Activated CD4-positive, alpha-beta T cell treated with anti-CD3 and anti-CD28 coated beads, Interleukin-2, Interleukin-6, amounts not matched to agents 100 ng/mL and 50 ng/mL, durations not matched to agents 16 hours and 8 hours (primary cell): ENCODE results near the gene NOSTRIN.

Source experiments
- DNase-seq: peaks from one replicate; pipeline ENCODE4 v3.0.0-alpha.2; 2020

Gene NOSTRIN

GRCh38 chr2:168889635-168890005 lies 87.2 kb downstream of the NOSTRIN start:
- DNase-seq = no peak

DNA sequence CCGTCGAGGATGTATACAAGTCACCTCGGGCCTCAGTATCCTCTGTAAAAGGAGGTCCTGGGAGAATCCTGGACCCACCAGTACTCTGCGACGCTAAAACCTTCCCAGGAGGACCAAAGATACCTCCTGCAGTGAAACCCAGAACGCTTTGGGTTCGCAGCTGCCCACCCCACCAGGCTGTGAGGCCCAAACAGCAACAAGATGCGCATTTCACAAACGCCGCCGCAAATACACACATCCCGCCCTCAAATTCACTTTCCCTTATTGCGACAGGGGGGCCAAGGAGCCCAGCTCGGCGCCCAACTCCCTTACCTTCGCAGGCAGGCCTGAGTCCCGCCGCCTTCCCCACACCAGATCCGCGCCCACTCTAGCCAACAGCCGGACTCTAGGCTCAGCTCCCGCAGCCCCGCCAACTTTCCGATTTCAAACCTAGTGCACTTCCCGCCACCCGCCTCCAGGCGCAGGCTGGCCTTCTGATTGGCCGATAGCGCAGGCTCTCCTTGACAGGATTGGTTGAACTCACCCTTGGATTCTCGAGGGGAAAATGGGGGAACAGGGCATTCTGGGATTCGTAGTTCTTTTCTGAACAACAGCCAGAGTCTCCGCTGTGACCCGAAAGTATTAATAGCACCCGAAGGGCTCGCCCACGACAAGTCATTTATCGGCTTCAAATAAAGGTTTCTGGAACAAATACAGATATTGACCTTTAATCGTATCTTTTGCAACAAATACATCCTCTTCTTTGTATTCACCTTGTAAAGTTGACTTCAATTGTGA lies 87.8 kb downstream of the NOSTRIN start, which contains the start of gene SPC25:
TSS of gene SPC25 (minus strand) at position 425 of the 777 bp plus-strand sequence. CDS start 911 bp downstream, outside the sequence.
- peak; percentile 96 for DNase-seq

- no peak for DNase-seq
Measured at GRCh38 chr2:168892327-168892726, 89.9 kb downstream of the NOSTRIN start.

GRCh38 chr2:168894101-168894500 lies 91.7 kb downstream of the NOSTRIN start:
- no peak for DNase-seq

GRCh38 chr2:168894720-168895119 lies 92.3 kb downstream of the NOSTRIN start:
- DNase-seq = no peak

DNA sequence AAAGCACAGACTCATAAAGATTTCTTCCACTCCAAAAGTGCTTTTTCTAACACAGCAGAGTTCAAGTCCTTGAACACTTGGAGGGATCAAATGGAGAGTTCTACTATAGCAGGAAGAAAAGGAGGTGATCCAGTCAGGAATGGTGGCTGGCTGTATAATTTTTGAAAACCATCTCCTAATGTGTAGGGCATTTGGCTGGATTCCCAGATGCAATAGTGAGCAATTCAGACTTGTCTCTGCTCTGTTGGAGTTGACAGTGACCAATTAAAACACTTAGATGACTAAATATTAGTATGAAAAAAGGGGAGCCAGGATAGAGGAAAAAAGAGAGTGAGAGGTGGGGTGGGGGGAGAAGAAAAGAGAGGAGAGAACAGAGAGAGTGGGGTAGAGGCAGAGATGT lies 93.3 kb downstream of the NOSTRIN start:
- no peak for DNase-seq

DNA sequence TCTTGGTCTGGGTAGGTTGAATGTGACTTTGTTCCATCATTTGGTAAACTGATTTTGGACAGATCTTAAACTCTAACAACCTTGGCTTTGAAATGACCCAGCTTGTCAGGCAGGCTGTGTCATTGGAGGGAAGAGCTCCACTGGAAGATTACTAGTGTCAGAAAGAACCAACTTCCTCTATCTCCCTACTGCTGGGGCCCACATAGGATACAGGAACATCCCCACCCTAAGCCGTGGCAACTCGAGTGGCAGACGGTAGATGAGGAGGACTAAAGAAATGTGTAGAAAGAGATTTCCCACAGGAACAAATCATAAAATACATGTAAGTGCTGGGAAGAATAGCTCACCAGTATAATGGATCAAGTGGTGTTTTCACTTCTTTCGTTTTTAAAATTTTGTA lies 94.3 kb downstream of the NOSTRIN start:
- DNase-seq = no peak

DNA sequence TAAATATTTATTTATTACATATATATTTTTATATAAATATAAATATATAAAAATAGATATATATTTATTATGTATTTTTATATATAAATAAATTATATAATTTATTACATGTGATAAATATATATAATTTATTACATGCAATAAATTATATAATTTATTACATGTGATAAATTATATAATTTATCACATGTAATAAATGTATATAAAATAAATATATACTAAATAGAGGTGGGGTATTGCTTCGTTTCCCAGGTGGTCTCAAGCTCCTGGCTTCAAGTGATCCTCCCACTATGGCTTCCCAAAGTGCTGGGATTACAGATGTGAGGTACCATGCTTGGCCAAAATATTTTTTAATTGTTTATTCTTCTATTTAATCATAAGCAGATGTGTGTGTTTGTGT lies 95.0 kb downstream of the NOSTRIN start:
- no peak for DNase-seq

DNA sequence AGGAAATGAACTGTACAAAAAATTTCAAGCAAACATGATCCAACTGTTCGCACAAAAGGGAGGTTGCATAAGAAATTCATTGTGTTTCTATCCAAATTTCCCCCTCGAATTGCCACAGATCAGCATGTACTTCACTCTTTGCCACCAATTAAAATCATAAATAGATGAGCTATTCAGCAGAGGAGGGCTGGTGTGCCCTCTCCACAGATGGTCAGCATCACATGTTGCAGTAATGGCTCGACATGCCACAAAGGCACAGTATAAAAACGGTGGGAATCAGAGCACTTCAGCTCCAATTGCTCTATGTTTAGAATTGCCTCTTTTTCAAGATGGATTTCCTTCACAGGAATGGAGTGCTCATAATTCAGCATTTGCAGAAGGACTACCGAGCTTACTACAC lies 98.6 kb downstream of the NOSTRIN start, which contains the start of gene G6PC2:
TSS of gene G6PC2 (plus strand) at position 289 of the 400 bp plus-strand sequence. CDS start at position 330, 41 bp downstream.
- no peak for DNase-seq

DNA sequence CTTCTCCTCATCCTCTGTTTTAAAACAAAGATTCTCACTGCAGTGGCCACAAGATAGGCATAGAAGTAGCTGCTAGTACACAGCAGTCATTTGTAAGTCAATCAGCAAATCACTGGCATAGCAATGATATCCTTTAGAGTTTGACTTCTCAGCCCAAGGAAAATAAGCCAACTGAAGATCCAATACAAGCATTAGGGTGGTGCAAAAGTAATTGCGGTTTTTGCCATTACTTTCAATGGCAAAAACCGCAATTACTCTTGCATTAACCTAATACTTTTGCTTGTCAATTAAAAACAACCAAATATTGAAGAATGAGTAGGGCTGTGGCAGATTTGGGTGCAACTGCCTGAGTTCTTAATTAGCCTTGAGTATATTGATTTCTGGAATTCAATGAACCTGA lies 101.5 kb downstream of the NOSTRIN start:
- DNase-seq = no peak

GRCh38 chr2:168904358-168904757 lies 101.9 kb downstream of the NOSTRIN start:
- no peak for DNase-seq

DNA sequence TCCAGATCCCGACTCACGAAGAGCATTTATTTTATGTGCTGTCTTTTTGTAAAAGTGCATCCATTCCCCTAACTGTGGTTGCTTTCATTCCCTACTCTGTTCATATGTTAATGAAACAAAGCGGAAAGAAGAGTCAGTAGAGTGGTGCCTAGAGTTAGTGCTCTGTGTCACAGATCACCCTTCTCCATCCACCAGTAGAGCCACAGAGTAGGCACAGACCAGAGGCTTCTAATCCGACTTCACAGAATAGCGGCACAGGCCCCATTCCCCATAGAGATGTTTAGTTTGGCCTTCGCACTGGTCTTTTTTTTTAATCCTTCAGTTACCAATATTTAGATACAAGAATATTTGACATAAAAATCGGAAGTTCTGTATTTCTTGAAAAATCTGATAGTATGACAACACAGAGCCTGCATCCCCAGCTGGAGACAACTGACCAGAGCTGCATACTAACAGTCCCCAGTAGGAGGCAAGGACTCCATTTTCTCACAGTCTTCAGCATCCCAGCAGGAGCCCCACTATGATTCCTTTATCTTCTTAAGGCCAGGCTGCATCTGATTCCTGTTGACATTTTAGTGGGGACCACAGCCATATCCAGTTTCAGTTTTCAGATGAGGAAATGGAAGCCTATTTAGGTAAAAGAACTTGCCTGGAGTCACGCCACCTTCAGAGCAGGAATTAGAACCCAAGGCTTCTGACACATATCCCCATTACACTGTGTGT lies 105.7 kb downstream of the NOSTRIN start:
- no peak for DNase-seq

DNA sequence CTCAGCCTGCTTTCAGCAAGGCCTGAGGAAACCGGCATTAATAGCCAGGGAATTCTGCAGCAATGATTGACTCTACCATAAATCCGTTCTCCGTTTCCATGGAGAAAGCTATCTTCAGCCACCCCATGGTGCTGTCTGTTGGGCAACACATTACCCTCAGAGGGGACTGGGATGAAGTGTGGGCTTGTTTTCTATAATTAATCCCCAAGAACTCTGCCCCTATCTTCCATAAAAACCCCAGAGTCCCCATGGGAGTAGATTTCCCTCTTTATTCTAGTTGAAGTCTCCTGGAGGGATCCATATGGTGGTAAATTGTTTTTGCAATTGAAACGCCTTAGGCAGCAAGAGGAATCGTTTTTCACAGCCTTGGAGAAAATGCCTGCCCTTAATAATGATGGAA lies 107.9 kb downstream of the NOSTRIN start:
- DNase-seq = no peak

DNA sequence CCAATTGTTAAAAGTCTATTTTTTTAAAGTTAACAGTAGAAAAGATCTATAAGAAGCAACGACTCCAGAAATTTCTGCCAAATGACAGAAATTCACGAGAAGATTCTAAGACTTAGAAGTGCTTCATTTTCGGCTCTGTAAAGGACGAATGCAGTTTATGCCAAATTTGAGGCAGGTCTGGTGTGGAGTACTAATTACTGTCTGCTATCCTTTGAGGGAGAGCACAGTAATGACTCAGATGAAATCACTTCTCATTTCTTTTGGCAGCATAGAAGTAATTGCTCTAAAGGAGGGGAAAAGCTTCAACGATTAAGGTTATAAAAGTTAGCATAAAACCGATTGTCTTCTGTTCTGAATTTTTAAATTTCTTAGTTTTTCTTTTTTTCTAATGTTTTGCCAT lies 110.0 kb downstream of the NOSTRIN start:
- DNase-seq = no peak

DNA sequence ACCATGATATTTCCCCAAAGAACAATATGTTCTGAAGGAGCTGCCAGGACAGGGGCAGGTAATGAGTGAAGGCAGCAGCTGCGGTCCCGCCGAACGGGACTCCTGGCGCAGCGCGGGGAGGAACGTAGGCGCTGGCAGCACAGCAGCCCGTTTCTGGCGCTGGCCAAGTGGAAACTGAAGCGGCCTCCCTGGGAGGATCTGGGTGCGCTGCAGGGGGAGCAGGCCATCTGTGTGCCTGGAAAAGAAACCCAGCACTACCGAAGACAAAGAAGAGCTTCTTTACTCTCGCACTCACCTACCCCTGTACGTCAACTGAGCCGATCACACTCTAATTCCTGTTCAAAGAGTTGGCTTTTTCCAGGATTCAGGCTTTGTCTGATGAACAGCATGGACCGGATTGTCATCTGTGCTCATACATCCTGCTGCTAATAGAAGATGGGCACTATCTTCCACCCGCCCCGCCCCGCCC lies 110.5 kb downstream of the NOSTRIN start:
- no peak for DNase-seq

DNA sequence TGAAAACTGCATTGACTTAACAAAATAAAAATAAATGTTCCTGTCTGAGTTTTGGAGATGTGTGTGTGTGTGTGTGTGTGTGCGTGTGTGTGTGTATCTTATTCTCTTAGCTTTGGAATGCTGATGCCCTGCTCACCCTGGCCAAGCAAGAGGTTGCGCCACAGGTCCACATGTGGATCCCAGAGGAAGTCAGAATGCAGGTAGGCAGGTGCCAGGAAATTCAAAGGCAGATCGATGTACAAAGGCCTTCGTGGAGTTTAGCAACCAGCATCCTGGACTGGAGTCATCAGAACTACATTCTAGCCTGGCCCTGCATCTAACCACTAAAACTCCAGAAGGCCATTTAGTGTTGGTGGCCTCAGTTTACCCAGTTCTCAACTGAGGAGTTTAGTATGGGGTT lies 111.1 kb downstream of the NOSTRIN start:
- DNase-seq = no peak
